Measurements from ENCODE around the gene PCDHGA12.
"Not testable (repeated sequence)": the region's sequence is repeated elsewhere in the genome, so short reads cannot be mapped to it uniquely, and the experiment has no call there.

The PCDHGA12 gene

GRCh38 chr5:141414548-141415274 lies 15.6 kb upstream of the PCDHGA12 start:
- not testable (repeated sequence) for H3K9ac ChIP-seq (ENCODE audit: low read length); H3K4me1 ChIP-seq (ENCODE audit: control insufficient read depth, insufficient read depth, low read length); H3K27me3 ChIP-seq (ENCODE audit: control insufficient read depth, insufficient read depth, low read length); H3K4me3 ChIP-seq (ENCODE audit: low read length); H3K36me3 ChIP-seq (ENCODE audit: control insufficient read depth, insufficient read depth, low read length); H3K27ac ChIP-seq (ENCODE audit: low read depth, low read length)

DNA sequence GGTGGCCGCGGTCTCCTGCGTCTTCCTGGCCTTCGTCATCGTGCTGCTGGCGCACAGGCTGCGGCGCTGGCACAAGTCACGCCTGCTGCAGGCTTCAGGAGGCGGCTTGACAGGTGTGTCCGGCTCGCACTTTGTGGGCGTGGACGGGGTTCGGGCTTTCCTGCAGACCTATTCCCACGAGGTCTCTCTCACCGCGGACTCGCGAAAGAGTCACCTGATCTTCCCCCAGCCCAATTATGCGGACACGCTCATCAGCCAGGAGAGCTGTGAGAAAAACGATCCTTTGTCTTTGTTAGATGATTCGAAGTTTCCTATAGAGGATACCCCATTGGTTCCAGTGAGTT lies 15.1 kb upstream of the PCDHGA12 start:
- H3K4me3 ChIP-seq (ENCODE audit: low read length); H3K9ac ChIP-seq (ENCODE audit: low read length); H3K27me3 ChIP-seq (ENCODE audit: control insufficient read depth, insufficient read depth, low read length); H3K27ac ChIP-seq (ENCODE audit: low read depth, low read length); H3K36me3 ChIP-seq (ENCODE audit: control insufficient read depth, insufficient read depth, low read length); H3K4me1 ChIP-seq (ENCODE audit: control insufficient read depth, insufficient read depth, low read length): not testable (repeated sequence)

- peak within 1 kb of the TSS; percentile 57 for H3K4me3 ChIP-seq (ENCODE audit: low read length)
- H3K27me3 ChIP-seq (ENCODE audit: control insufficient read depth, insufficient read depth, low read length); H3K27ac ChIP-seq (ENCODE audit: low read depth, low read length); H3K9ac ChIP-seq (ENCODE audit: low read length); H3K4me1 ChIP-seq (ENCODE audit: control insufficient read depth, insufficient read depth, low read length); H3K36me3 ChIP-seq (ENCODE audit: control insufficient read depth, insufficient read depth, low read length): not testable (repeated sequence)
Observed at GRCh38 chr5:141417494-141418172, 12.7 kb upstream of the PCDHGA12 start, which contains the start of gene PCDHGB7. TSS of gene PCDHGB7 (plus strand) at chr5:141417677. CDS start at chr5:141417860, 183 bp downstream.

DNA sequence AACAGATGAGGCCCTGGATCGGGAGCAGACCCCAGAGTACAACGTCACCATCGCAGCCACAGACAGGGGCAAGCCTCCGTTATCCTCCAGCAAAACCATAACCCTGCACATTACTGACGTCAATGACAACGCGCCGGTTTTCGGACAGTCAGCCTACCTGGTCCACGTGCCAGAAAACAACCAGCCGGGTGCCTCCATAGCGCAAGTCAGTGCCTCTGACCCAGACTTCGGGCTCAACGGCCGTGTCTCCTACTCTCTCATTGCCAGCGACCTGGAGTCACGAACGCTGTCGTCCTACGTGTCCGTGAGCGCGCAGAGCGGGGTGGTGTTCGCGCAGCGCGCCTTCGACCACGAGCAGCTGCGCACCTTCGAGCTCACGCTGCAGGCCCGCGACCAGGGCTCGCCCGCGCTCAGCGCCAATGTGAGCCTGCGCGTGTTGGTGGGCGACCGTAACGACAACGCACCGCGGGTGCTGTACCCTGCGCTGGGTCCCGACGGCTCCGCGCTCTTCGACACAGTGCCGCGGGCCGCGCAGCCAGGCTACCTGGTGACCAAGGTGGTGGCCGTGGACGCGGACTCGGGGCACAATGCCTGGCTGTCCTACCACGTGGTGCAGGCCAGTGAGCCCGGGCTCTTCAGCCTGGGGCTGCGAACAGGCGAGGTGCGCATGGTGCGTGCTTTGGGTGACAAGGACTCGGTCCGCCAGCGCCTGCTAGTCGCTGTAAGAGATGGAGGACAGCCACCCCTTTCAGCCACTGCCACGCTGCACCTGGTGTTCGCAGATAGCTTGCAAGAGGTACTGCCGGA lies 11.0 kb upstream of the PCDHGA12 start:
- Histone ChIP-seq H3K36me3 (ENCODE audit: control insufficient read depth, insufficient read depth, low read length) (no peaks in the 10 kb centered on the region), H3K9ac (ENCODE audit: low read length) (no peak overlapping the region), H3K27me3 (ENCODE audit: control insufficient read depth, insufficient read depth, low read length) (peaks cover 2% of the 10 kb centered on the region), H3K27ac (ENCODE audit: low read depth, low read length) (no peak overlapping the region), H3K4me3 (ENCODE audit: low read length) (peak overlapping the region; percentile 10), H3K4me1 (ENCODE audit: control insufficient read depth, insufficient read depth, low read length) (no peaks in the 10 kb centered on the region)

- H3K9ac ChIP-seq (ENCODE audit: low read length): no peak within 1 kb of the TSS
- H3K4me1 ChIP-seq (ENCODE audit: control insufficient read depth, insufficient read depth, low read length): no peaks in the 10 kb centered on the region
- H3K27me3 ChIP-seq (ENCODE audit: control insufficient read depth, insufficient read depth, low read length): peaks cover 2% of the 10 kb centered on the region
- H3K36me3 ChIP-seq (ENCODE audit: control insufficient read depth, insufficient read depth, low read length): no peaks in the 10 kb centered on the region
- H3K27ac ChIP-seq (ENCODE audit: low read depth, low read length): no peak within 1 kb of the TSS
- peak within 1 kb of the TSS; percentile 29 for H3K4me3 ChIP-seq (ENCODE audit: low read length)
Observed at GRCh38 chr5:141420855-141421488, 9.3 kb upstream of the PCDHGA12 start, which contains the start of gene PCDHGA11. TSS of gene PCDHGA11 (plus strand) at chr5:141421051. CDS start at chr5:141421228, 177 bp downstream.

GRCh38 chr5:141421489-141421855 lies 8.8 kb upstream of the PCDHGA12 start:
- H3K9ac ChIP-seq (ENCODE audit: low read length): no peak overlapping the region
- no peaks in the 10 kb centered on the region for H3K36me3 ChIP-seq (ENCODE audit: control insufficient read depth, insufficient read depth, low read length)
- H3K4me3 ChIP-seq (ENCODE audit: low read length): peak overlapping the region; percentile 29
- H3K27ac ChIP-seq (ENCODE audit: low read depth, low read length): no peak overlapping the region
- H3K27me3 ChIP-seq (ENCODE audit: control insufficient read depth, insufficient read depth, low read length): peaks cover 2% of the 10 kb centered on the region
- H3K4me1 ChIP-seq (ENCODE audit: control insufficient read depth, insufficient read depth, low read length): no peaks in the 10 kb centered on the region

DNA sequence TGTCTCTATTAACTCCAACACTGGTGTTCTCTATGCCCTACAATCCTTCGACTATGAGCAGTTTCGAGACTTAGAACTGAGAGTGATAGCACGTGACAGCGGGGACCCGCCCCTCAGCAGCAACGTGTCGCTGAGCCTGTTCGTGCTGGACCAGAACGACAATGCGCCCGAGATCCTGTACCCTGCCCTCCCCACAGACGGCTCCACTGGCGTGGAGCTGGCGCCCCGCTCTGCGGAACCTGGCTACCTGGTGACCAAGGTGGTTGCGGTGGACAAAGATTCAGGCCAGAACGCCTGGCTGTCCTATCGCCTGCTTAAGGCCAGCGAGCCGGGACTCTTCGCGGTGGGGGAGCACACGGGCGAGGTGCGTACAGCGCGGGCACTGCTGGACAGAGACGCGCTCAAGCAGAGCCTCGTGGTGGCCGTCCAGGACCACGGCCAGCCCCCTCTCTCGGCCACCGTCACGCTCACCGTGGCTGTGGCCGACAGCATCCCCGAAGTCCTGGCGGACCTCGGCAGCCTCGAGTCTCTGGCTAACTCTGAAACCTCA lies 7.5 kb upstream of the PCDHGA12 start:
- Histone ChIP-seq H3K27ac (ENCODE audit: low read depth, low read length) (no peak overlapping the region), H3K4me1 (ENCODE audit: control insufficient read depth, insufficient read depth, low read length) (no peaks in the 10 kb centered on the region), H3K36me3 (ENCODE audit: control insufficient read depth, insufficient read depth, low read length) (no peaks in the 10 kb centered on the region), H3K27me3 (ENCODE audit: control insufficient read depth, insufficient read depth, low read length) (peaks cover 2% of the 10 kb centered on the region), H3K9ac (ENCODE audit: low read length) (no peak overlapping the region), H3K4me3 (ENCODE audit: low read length) (peak overlapping the region; percentile 19)

DNA sequence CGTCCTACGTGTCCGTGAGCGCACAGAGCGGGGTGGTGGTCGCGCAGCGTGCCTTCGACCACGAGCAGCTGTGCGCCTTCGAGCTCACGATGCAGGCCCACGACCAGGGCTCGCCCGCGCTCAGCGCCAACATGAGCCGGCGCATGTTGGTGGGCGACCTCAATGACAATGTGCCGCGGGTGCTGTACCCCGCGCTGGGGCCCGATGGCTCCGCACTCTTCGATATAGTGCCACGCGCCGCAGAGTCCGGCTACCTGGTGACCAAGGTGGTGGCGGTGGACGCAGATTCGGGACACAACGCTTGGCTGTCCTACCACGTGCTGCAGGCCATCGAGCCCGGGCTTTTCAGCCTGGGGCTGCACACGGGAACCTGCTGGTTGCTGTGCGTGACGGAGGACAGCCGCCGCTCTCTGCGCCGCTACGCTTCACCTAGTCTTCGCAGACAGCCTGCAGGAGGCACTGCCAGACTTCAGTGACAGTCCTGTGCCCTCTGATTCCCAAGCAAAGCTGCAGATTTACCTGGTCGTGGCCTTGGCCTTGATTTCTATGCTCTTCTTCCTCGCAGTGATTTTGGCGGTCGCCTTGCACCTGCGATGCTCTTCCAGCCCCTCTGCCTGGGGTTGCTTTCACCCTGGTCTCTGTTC lies 2.4 kb upstream of the PCDHGA12 start:
- no peaks in the 10 kb centered on the region for H3K27me3 ChIP-seq (ENCODE audit: control insufficient read depth, insufficient read depth, low read length)
- H3K36me3 ChIP-seq (ENCODE audit: control insufficient read depth, insufficient read depth, low read length): no peaks in the 10 kb centered on the region
- H3K27ac ChIP-seq (ENCODE audit: low read depth, low read length): no peak overlapping the region
- H3K4me3 ChIP-seq (ENCODE audit: low read length): peak overlapping the region; percentile 37
- no peak overlapping the region for H3K9ac ChIP-seq (ENCODE audit: low read length)
- no peaks in the 10 kb centered on the region for H3K4me1 ChIP-seq (ENCODE audit: control insufficient read depth, insufficient read depth, low read length)

DNA sequence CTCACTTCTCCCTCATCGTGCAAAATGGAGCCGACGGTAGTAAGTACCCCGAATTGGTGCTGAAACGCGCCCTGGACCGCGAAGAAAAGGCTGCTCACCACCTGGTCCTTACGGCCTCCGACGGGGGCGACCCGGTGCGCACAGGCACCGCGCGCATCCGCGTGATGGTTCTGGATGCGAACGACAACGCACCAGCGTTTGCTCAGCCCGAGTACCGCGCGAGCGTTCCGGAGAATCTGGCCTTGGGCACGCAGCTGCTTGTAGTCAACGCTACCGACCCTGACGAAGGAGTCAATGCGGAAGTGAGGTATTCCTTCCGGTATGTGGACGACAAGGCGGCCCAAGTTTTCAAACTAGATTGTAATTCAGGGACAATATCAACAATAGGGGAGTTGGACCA lies 979 bp downstream of the PCDHGA12 start:
- Histone ChIP-seq H3K4me1 (ENCODE audit: control insufficient read depth, insufficient read depth, low read length) (no peaks in the 10 kb centered on the region), H3K27ac (ENCODE audit: low read depth, low read length) (no peak overlapping the region), H3K9ac (ENCODE audit: low read length) (no peak overlapping the region), H3K27me3 (ENCODE audit: control insufficient read depth, insufficient read depth, low read length) (no peaks in the 10 kb centered on the region), H3K36me3 (ENCODE audit: control insufficient read depth, insufficient read depth, low read length) (no peaks in the 10 kb centered on the region), H3K4me3 (ENCODE audit: low read length) (peak overlapping the region; percentile 44)

DNA sequence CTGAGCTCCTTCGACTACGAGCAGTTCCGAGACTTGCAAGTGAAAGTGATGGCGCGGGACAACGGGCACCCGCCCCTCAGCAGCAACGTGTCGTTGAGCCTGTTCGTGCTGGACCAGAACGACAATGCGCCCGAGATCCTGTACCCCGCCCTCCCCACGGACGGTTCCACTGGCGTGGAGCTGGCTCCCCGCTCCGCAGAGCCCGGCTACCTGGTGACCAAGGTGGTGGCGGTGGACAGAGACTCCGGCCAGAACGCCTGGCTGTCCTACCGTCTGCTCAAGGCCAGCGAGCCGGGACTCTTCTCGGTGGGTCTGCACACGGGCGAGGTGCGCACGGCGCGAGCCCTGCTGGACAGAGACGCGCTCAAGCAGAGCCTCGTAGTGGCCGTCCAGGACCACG lies 2.0 kb downstream of the PCDHGA12 start:
- not testable (repeated sequence) for H3K4me1 ChIP-seq (ENCODE audit: control insufficient read depth, insufficient read depth, low read length); H3K27ac ChIP-seq (ENCODE audit: low read depth, low read length); H3K27me3 ChIP-seq (ENCODE audit: control insufficient read depth, insufficient read depth, low read length); H3K36me3 ChIP-seq (ENCODE audit: control insufficient read depth, insufficient read depth, low read length); H3K9ac ChIP-seq (ENCODE audit: low read length)
- H3K4me3 ChIP-seq (ENCODE audit: low read length): peak overlapping the region; percentile 44

DNA sequence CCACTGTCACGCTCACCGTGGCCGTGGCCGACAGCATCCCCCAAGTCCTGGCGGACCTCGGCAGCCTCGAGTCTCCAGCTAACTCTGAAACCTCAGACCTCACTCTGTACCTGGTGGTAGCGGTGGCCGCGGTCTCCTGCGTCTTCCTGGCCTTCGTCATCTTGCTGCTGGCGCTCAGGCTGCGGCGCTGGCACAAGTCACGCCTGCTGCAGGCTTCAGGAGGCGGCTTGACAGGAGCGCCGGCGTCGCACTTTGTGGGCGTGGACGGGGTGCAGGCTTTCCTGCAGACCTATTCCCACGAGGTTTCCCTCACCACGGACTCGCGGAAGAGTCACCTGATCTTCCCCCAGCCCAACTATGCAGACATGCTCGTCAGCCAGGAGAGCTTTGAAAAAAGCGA lies 2.4 kb downstream of the PCDHGA12 start:
- H3K9ac ChIP-seq (ENCODE audit: low read length); H3K27me3 ChIP-seq (ENCODE audit: control insufficient read depth, insufficient read depth, low read length); H3K4me3 ChIP-seq (ENCODE audit: low read length); H3K36me3 ChIP-seq (ENCODE audit: control insufficient read depth, insufficient read depth, low read length); H3K27ac ChIP-seq (ENCODE audit: low read depth, low read length); H3K4me1 ChIP-seq (ENCODE audit: control insufficient read depth, insufficient read depth, low read length): not testable (repeated sequence)

GRCh38 chr5:141434006-141434405 lies 3.7 kb downstream of the PCDHGA12 start:
- no peaks in the 10 kb centered on the region for H3K27me3 ChIP-seq (ENCODE audit: control insufficient read depth, insufficient read depth, low read length)
- no peak overlapping the region for H3K4me3 ChIP-seq (ENCODE audit: low read length)
- H3K27ac ChIP-seq (ENCODE audit: low read depth, low read length): no peak overlapping the region
- no peaks in the 10 kb centered on the region for H3K4me1 ChIP-seq (ENCODE audit: control insufficient read depth, insufficient read depth, low read length)
- H3K36me3 ChIP-seq (ENCODE audit: control insufficient read depth, insufficient read depth, low read length): no peaks in the 10 kb centered on the region
- H3K9ac ChIP-seq (ENCODE audit: low read length): no peak overlapping the region

All from rectal smooth muscle tissue (tissue), 1 donor.